MM.1S (cell line): Measurements from ENCODE around the gene NELL2.

Source experiments
- DNase-seq: peaks from one replicate; pipeline ENCODE4 v3.0.0-alpha.2; 2015
- H2AFZ ChIP-seq: fragments of 300-600 bp; sonication (generic); 2 replicates; pipeline ENCODE4 v1.6.0; 2016; ENCODE audit warnings: antibody characterized with exemption, low read length
- H3F3A ChIP-seq: fragments of 300-600 bp; sonication (generic); 2 replicates; pipeline ENCODE4 v1.6.1; 2016; ENCODE audit warnings: mild to moderate bottlenecking, antibody characterized with exemption, low read length, moderate library complexity, mixed read lengths; ENCODE audit not compliant: insufficient read depth
- H3K27ac ChIP-seq: fragments of 300-600 bp; sonication (generic); 2 replicates; pipeline ENCODE4 v1.5.1; 2016; ENCODE audit warnings: mild to moderate bottlenecking, low read length
- H3K27me3 ChIP-seq: fragments of 300-600 bp; sonication (generic); replicated peaks from 2 replicates; pipeline ENCODE4 v1.6.0; 2016; ENCODE audit warnings: low read length; ENCODE audit not compliant: insufficient read depth
- H3K36me3 ChIP-seq: fragments of 300-600 bp; sonication (generic); replicated peaks from 2 replicates; pipeline ENCODE4 v1.6.1; 2016; ENCODE audit warnings: mild to moderate bottlenecking, low read length, mixed read lengths; ENCODE audit not compliant: insufficient read depth
- H3K4me1 ChIP-seq: fragments of 300-600 bp; sonication (generic); 2 replicates; pipeline ENCODE4 v1.6.1; 2016; ENCODE audit warnings: low read length, mixed read lengths
- H3K4me2 ChIP-seq: fragments of 300-600 bp; sonication (generic); 2 replicates; pipeline ENCODE4 v1.6.0; 2016; ENCODE audit warnings: low read depth, low read length
- H3K4me3 ChIP-seq: fragments of 300-600 bp; sonication (generic); 2 replicates; pipeline ENCODE4 v1.5.1; 2016; ENCODE audit warnings: low read length, mixed read lengths
- H3K79me2 ChIP-seq: fragments of 300-600 bp; sonication (generic); 2 replicates; pipeline ENCODE4 v1.6.1; 2016; ENCODE audit warnings: mixed run types, low read length, mixed read lengths
- H3K9ac ChIP-seq: fragments of 300-600 bp; sonication (generic); 2 replicates; pipeline ENCODE4 v1.6.1; 2016; ENCODE audit warnings: low read length, mixed read lengths
- H3K9me2 ChIP-seq: fragments of 300-600 bp; sonication (generic); replicated peaks from 2 replicates; pipeline ENCODE4 v1.6.1; 2016; ENCODE audit warnings: mild to moderate bottlenecking, low read length, mixed read lengths; ENCODE audit not compliant: insufficient read depth
- H3K9me3 ChIP-seq: fragments of 300-600 bp; sonication (generic); replicated peaks from 2 replicates; pipeline ENCODE4 v1.6.1; 2016; ENCODE audit warnings: mild to moderate bottlenecking, low read length, mixed read lengths; ENCODE audit not compliant: insufficient read depth
- H4K20me1 ChIP-seq: fragments of 300-600 bp; sonication (generic); 2 replicates; pipeline ENCODE4 v1.6.1; 2016; ENCODE audit warnings: mild to moderate bottlenecking, low read length, moderate library complexity, mixed read lengths; ENCODE audit not compliant: insufficient read depth
- EZH2 ChIP-seq: fragments of 300-600 bp; sonication (generic); optimal IDR thresholded peaks from 2 replicates; pipeline ENCODE3; 2017; ENCODE audit warnings: low read depth, mild to moderate bottlenecking, antibody characterized with exemption, low read length, mixed read lengths
- EZH2phosphoT487 ChIP-seq: fragments of 300-600 bp; sonication (generic); IDR thresholded peaks from 2 replicates; pipeline ENCODE4 v1.6.1; 2018; ENCODE audit warnings: antibody characterized with exemption, low read length
- TF ChIP-seq, protein P1 (sequence below): fragments of 300-600 bp; sonication (generic); IDR thresholded peaks from 2 replicates; pipeline ENCODE4 v1.5.1; 2016; ENCODE audit warnings: antibody characterized with exemption, low read length, mixed read lengths

NELL2 gene

DNA sequence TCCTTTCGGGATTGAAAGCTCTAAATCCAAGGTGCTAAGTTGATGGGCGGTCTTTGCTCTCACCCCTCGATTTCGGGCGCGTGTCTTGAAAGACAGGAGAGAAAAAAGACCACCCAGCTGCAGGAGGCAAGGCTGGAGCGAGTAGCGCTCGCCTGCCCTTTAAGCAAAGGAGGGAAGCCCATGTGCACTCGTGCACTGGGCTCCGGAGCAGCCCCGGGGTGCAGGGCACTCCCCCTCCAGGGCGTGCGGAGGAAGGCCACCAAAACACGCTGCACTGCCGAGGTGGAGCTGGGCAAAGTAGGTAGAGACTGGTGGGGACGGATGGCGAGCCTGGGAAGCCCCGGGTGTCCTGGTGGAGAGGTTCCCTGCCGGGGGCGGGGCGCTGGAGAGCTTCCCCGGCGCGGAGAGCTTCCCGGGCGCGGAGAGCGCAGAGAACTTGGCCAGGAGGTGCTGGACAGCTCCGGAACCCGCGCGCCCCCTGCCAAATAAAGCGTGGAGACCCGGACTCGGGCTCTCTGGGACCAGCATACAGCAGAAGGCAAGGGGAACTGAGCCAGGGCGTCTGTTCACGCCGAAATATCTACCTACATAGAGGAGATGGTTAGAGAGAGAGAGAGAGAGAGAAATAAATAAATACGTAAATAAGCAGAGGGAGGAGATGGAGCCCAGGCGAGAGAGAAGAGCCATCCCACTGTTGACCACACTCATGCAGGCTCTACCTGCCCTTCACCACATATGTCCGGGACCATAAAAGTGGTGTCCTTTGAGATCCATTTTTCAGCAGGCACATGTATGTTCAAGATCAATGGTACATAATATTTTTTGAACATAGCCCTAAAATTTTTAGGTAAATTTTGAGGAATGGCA, 662 bp upstream of the NELL2 start:
- peak overlapping the region; percentile 91 for H2AFZ ChIP-seq
- peak overlapping the region; percentile 60 for H3K4me3 ChIP-seq
- H3K36me3 ChIP-seq = no peaks in the 10 kb centered on the region
- H3K27me3 ChIP-seq = 0 out of 2 replicates have a peak, but pooled peaks cover 7% of the 10 kb centered on the region
- H3F3A ChIP-seq = no peaks in the 10 kb centered on the region
- DNase-seq = peak; percentile 28
- H4K20me1 ChIP-seq = no peaks in the 10 kb centered on the region
- H3K4me1 ChIP-seq = 0 out of 2 replicates have a peak, but pooled peaks cover 5% of the 10 kb centered on the region
- TF ChIP-seq, protein P1, sequence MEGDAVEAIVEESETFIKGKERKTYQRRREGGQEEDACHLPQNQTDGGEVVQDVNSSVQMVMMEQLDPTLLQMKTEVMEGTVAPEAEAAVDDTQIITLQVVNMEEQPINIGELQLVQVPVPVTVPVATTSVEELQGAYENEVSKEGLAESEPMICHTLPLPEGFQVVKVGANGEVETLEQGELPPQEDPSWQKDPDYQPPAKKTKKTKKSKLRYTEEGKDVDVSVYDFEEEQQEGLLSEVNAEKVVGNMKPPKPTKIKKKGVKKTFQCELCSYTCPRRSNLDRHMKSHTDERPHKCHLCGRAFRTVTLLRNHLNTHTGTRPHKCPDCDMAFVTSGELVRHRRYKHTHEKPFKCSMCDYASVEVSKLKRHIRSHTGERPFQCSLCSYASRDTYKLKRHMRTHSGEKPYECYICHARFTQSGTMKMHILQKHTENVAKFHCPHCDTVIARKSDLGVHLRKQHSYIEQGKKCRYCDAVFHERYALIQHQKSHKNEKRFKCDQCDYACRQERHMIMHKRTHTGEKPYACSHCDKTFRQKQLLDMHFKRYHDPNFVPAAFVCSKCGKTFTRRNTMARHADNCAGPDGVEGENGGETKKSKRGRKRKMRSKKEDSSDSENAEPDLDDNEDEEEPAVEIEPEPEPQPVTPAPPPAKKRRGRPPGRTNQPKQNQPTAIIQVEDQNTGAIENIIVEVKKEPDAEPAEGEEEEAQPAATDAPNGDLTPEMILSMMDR = peak; percentile 25
- TF ChIP-seq EZH2 (no peak), EZH2phosphoT487 (no peak)
- peak overlapping the region; percentile 97 for H3K4me2 ChIP-seq
- H3K27ac ChIP-seq = no peak overlapping the region
- no peaks in the 10 kb centered on the region for H3K9me3 ChIP-seq
- no peak overlapping the region for H3K9ac ChIP-seq
- no peaks in the 10 kb centered on the region for H3K9me2 ChIP-seq
- H3K79me2 ChIP-seq = no peaks in the 10 kb centered on the region

DNA sequence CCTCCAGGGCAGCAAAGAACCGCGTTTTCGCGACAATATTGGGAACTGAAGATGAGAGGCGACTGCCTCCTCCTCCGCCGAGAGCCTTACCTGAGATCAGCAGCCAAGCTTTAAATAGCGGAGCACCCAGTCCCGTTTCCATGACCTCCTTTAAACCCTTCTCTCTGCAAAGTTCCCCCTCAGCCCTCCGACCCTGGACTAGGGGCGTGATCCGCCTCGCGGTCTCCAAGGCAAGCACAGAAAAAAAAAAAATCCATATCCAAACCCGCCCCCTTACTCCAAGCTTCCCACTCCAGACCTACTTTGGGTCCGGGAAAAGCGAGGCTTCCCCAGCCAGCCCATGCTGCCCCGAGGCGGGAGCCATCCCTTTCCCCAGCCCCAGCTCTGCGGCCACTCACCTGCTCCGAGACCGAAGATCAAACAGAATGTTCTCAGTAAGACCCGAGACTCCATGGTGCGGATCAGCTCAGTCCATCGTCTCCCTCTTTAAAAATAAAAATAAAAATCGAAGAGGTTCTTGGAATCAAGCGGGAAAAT, 630 bp downstream of the NELL2 start:
- H3K9me3 ChIP-seq = no peaks in the 10 kb centered on the region
- H3K27ac ChIP-seq = no peak overlapping the region
- 0 out of 2 replicates have a peak, but pooled peaks cover 7% of the 10 kb centered on the region for H3K27me3 ChIP-seq
- H3K79me2 ChIP-seq = no peaks in the 10 kb centered on the region
- peak overlapping the region; percentile 60 for H3K4me3 ChIP-seq
- no peak for DNase-seq
- H4K20me1 ChIP-seq = no peaks in the 10 kb centered on the region
- H3K36me3 ChIP-seq = no peaks in the 10 kb centered on the region
- H3K9ac ChIP-seq = no peak overlapping the region; the same call in 1 of the 2 replicates
- H2AFZ ChIP-seq = peak overlapping the region; percentile 91
- peak overlapping the region; percentile 97 for H3K4me2 ChIP-seq
- 0 out of 2 replicates have a peak, but pooled peaks cover 5% of the 10 kb centered on the region for H3K4me1 ChIP-seq
- H3K9me2 ChIP-seq = no peaks in the 10 kb centered on the region
- TF ChIP-seq EZH2phosphoT487 (no peak), EZH2 (no peak)
- TF ChIP-seq, protein P1 = no peak
- no peaks in the 10 kb centered on the region for H3F3A ChIP-seq

DNA sequence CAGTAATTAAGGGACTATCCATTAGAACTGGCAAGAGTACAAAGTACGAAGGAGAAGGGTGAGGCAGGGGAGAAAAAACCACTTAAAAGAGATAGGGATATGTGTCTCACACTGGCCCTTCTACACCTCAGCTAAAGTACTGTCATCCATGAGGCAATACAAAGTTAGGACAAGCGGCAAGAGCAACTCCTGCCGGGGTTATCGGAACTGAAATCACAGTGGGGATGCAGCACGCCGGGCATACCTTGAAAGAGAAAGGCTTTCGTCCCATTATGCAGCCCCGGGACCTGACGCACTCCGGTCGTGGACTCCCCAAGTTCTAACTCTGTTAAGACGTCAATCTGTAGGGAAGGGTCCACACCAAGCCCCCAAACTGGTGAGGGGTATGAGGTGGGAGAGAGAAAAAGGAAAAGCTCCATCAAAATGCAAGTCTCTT, 1.1 kb downstream of the NELL2 start:
- Histone ChIP-seq H3K9me3 (no peaks in the 10 kb centered on the region), H3K9ac (no peak overlapping the region; the same call in 1 of the 2 replicates), H3K4me1 (0 out of 2 replicates have a peak, but pooled peaks cover 5% of the 10 kb centered on the region), H3K79me2 (no peaks in the 10 kb centered on the region), H2AFZ (peak overlapping the region; percentile 91), H3F3A (no peaks in the 10 kb centered on the region), H3K36me3 (no peaks in the 10 kb centered on the region), H3K4me2 (peak overlapping the region; percentile 97), H3K27me3 (0 out of 2 replicates have a peak, but pooled peaks cover 7% of the 10 kb centered on the region), H3K27ac (no peak overlapping the region), H3K9me2 (no peaks in the 10 kb centered on the region), H4K20me1 (no peaks in the 10 kb centered on the region), H3K4me3 (peak overlapping the region; percentile 60)
- no peak for TF ChIP-seq EZH2phosphoT487
- no peak for TF ChIP-seq EZH2
- TF ChIP-seq, protein P1 = no peak
- DNase-seq = peak; percentile 10
